HEK293 (cell line): ENCODE measurements around the gene WLS.

Experiments used
- CTCF ChIA-PET: fragments of 350-600 bp; formaldehyde crosslinking; extraction: SDS; loops from one replicate; lab custom pipeline; 2021; ENCODE audit warnings: antibody characterized with exemption; lab: Yijun Ruan, JAX
- POLR2A ChIA-PET: fragments of 300-600 bp; formaldehyde crosslinking; extraction: SDS; loops from one replicate; lab custom pipeline; 2020; ENCODE audit warnings: antibody characterized with exemption, inconsistent platforms; lab: Yijun Ruan, JAX
- H3K27ac ChIP-seq: fragments of 200-500 bp; sonication (Bioruptor generic); 2 replicates; pipeline ENCODE4 v1.5.1; 2014; ENCODE audit warnings: low read depth, low read length, control low read depth, inconsistent platforms; ENCODE audit errors: extremely low read depth
- H3K36me3 ChIP-seq, 2 experiments: fragments of 200-500 bp in 1 of 2; sonication (Bioruptor generic) in 1 of 2; 1 replicate in 1 of 2; 2 replicates in 1 of 2; pipeline ENCODE4 v1.5.1; 2014 to 2017; ENCODE audit warnings: inconsistent platforms in 2 of 2, low read length in 2 of 2; ENCODE audit not compliant: control insufficient read depth in 2 of 2, insufficient read depth in 1 of 2
- H3K4me1 ChIP-seq: fragments of 200-500 bp; sonication (Bioruptor generic); 2 replicates; pipeline ENCODE4 v1.5.1; 2014; ENCODE audit warnings: mild to moderate bottlenecking, low read length, inconsistent platforms; ENCODE audit not compliant: control insufficient read depth, insufficient read depth
- H3K4me3 ChIP-seq: 2 replicates; pipeline ENCODE4 v1.5.1; 2011; ENCODE audit warnings: low read depth, mild to moderate bottlenecking, control low read depth, low read length, moderate library complexity
- H3K9me3 ChIP-seq: fragments of 200-500 bp; sonication (Bioruptor generic); 2 replicates; pipeline ENCODE4 v1.5.1; 2014; ENCODE audit warnings: low read depth, low read length, inconsistent platforms; ENCODE audit not compliant: control insufficient read depth, insufficient read depth
- KLF8 ChIP-seq: fragments of 450-650 bp; formaldehyde crosslinking; IDR thresholded peaks from 2 replicates; pipeline ENCODE4 v1.5.1; 2016; ENCODE audit warnings: missing biosample characterization, missing genetic modification characterization
- MEIS1 ChIP-seq: sonication (generic); formaldehyde crosslinking; IDR thresholded peaks from 2 replicates; pipeline ENCODE4 v1.8.1; 2022; ENCODE audit warnings: missing genetic modification reagents, mild to moderate bottlenecking, borderline replicate concordance
- PRDM1 ChIP-seq: fragments of 450-650 bp; formaldehyde crosslinking; IDR thresholded peaks from 2 replicates; pipeline ENCODE4; 2016; ENCODE audit warnings: missing biosample characterization, missing genetic modification characterization
- TCF7L2 ChIP-seq: IDR thresholded peaks from 2 replicates; pipeline ENCODE4 v1.6.1; 2011; ENCODE audit warnings: low read depth, mild to moderate bottlenecking, inconsistent platforms, low read length, moderate library complexity, borderline replicate concordance
- ZIC2 ChIP-seq: fragments of 450-650 bp; formaldehyde crosslinking; IDR thresholded peaks from 2 replicates; pipeline ENCODE4 v1.5.1; 2016; ENCODE audit warnings: missing biosample characterization, missing genetic modification characterization
- ZNF132 ChIP-seq: fragments of 450-650 bp; formaldehyde crosslinking; IDR thresholded peaks from 2 replicates; pipeline ENCODE4 v1.5.1; 2017; ENCODE audit warnings: missing biosample characterization, missing genetic modification characterization, borderline replicate concordance
- ZNF175 ChIP-seq: fragments of 450-650 bp; formaldehyde crosslinking; IDR thresholded peaks from 2 replicates; pipeline ENCODE4 v1.5.1; 2016; ENCODE audit warnings: missing biosample characterization, missing genetic modification characterization
- ZNF596 ChIP-seq: fragments of 450-650 bp; IDR thresholded peaks from 2 replicates; pipeline ENCODE4 v1.5.0; 2018; ENCODE audit warnings: missing biosample characterization, mild to moderate bottlenecking, missing genetic modification characterization, moderate library complexity
- ZNF701 ChIP-seq: fragments of 450-650 bp; formaldehyde crosslinking; IDR thresholded peaks from 2 replicates; pipeline ENCODE4 v1.5.1; 2016; ENCODE audit warnings: missing biosample characterization, missing genetic modification characterization
- ZNF747 ChIP-seq: fragments of 450-650 bp; formaldehyde crosslinking; IDR thresholded peaks from 2 replicates; pipeline ENCODE4 v1.5.1; 2016; ENCODE audit warnings: missing biosample characterization, missing genetic modification characterization
- ZNF837 ChIP-seq: fragments of 450-650 bp; formaldehyde crosslinking; IDR thresholded peaks from 2 replicates; pipeline ENCODE4 v1.5.1; 2016; ENCODE audit warnings: missing biosample characterization, missing genetic modification characterization
- ZNF843 ChIP-seq: fragments of 450-650 bp; formaldehyde crosslinking; IDR thresholded peaks from 2 replicates; pipeline ENCODE4 v1.5.1; 2016; ENCODE audit warnings: missing biosample characterization, missing genetic modification characterization
- TF ChIP-seq, protein P1 (sequence below): fragments of 450-650 bp; formaldehyde crosslinking; conservative IDR thresholded peaks from 2 replicates; pipeline ENCODE4 v1.5.1; 2016; ENCODE audit warnings: low read depth, missing biosample characterization, missing genetic modification characterization
- TF ChIP-seq, protein P2 (sequence below): fragments of 450-650 bp; IDR thresholded peaks from 2 replicates; pipeline ENCODE4 v1.5.1; 2018; ENCODE audit warnings: missing biosample characterization, missing genetic modification characterization
- TF ChIP-seq, protein P3 (sequence below): fragments of 450-650 bp; formaldehyde crosslinking; IDR thresholded peaks from 2 replicates; pipeline ENCODE4 v1.5.1; 2017; ENCODE audit warnings: missing biosample characterization, missing genetic modification characterization
- TF ChIP-seq, protein P4 (sequence below): fragments of 450-650 bp; formaldehyde crosslinking; IDR thresholded peaks from 2 replicates; pipeline ENCODE4 v1.5.1; 2016; ENCODE audit warnings: missing biosample characterization, missing genetic modification characterization, borderline replicate concordance

The WLS gene

DNA sequence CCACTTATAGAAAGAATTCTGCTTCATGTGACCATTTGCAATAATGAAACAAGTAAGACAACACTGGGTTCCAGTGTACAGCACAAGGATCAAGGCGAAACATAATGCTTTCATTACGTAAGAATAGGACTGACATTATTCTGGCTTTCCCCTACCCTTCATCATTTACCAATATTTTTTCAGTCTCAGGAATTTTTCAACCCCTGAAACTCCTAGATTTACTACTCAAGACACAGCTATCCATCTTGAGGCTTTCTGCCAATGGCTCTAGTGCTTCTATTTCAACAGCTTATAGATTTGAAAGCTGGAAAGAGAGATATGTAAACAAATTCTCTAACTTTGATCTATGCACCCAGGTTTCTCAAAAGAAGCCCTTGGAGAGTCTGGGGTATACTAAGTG lies 48.4 kb downstream of the WLS start:
- TF ChIP-seq, protein P1, sequence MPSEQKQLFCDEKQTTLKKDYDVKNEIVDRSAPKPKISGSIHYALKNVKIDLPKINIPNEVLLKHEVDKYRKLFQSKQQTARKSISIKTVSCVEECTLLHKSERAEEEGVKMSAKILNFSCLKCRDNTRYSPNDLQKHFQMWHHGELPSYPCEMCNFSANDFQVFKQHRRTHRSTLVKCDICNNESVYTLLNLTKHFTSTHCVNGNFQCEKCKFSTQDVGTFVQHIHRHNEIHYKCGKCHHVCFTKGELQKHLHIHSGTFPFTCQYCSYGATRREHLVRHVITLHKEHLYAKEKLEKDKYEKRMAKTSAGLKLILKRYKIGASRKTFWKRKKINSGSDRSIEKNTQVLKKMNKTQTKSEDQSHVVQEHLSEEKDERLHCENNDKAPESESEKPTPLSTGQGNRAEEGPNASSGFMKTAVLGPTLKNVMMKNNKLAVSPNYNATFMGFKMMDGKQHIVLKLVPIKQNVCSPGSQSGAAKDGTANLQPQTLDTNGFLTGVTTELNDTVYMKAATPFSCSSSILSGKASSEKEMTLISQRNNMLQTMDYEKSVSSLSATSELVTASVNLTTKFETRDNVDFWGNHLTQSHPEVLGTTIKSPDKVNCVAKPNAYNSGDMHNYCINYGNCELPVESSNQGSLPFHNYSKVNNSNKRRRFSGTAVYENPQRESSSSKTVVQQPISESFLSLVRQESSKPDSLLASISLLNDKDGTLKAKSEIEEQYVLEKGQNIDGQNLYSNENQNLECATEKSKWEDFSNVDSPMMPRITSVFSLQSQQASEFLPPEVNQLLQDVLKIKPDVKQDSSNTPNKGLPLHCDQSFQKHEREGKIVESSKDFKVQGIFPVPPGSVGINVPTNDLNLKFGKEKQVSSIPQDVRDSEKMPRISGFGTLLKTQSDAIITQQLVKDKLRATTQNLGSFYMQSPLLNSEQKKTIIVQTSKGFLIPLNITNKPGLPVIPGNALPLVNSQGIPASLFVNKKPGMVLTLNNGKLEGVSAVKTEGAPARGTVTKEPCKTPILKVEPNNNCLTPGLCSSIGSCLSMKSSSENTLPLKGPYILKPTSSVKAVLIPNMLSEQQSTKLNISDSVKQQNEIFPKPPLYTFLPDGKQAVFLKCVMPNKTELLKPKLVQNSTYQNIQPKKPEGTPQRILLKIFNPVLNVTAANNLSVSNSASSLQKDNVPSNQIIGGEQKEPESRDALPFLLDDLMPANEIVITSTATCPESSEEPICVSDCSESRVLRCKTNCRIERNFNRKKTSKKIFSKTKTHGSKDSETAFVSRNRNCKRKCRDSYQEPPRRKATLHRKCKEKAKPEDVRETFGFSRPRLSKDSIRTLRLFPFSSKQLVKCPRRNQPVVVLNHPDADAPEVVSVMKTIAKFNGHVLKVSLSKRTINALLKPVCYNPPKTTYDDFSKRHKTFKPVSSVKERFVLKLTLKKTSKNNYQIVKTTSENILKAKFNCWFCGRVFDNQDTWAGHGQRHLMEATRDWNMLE: no peak
- TF ChIP-seq ZIC2 (tag by site-specific recombination) (no peak), ZNF132 (tag by site-specific recombination) (no peak), ZNF843 (tag by site-specific recombination) (no peak), TCF7L2 (no peak), ZNF175 (tag by site-specific recombination) (no peak), ZNF837 (tag by site-specific recombination) (no peak), ZNF596 (tag by site-specific recombination) (no peak), MEIS1 (CRISPR knock-in tag) (no peak), ZNF747 (tag by site-specific recombination) (no peak), PRDM1 (tag by site-specific recombination) (no peak), ZNF701 (tag by site-specific recombination) (no peak), KLF8 (tag by site-specific recombination) (no peak)
- TF ChIP-seq, protein P2, sequence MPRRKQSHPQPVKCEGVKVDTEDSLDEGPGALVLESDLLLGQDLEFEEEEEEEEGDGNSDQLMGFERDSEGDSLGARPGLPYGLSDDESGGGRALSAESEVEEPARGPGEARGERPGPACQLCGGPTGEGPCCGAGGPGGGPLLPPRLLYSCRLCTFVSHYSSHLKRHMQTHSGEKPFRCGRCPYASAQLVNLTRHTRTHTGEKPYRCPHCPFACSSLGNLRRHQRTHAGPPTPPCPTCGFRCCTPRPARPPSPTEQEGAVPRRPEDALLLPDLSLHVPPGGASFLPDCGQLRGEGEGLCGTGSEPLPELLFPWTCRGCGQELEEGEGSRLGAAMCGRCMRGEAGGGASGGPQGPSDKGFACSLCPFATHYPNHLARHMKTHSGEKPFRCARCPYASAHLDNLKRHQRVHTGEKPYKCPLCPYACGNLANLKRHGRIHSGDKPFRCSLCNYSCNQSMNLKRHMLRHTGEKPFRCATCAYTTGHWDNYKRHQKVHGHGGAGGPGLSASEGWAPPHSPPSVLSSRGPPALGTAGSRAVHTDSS (tag by site-specific recombination): no peak
- TF ChIP-seq, protein P3, sequence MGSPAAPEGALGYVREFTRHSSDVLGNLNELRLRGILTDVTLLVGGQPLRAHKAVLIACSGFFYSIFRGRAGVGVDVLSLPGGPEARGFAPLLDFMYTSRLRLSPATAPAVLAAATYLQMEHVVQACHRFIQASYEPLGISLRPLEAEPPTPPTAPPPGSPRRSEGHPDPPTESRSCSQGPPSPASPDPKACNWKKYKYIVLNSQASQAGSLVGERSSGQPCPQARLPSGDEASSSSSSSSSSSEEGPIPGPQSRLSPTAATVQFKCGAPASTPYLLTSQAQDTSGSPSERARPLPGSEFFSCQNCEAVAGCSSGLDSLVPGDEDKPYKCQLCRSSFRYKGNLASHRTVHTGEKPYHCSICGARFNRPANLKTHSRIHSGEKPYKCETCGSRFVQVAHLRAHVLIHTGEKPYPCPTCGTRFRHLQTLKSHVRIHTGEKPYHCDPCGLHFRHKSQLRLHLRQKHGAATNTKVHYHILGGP (tag by site-specific recombination): no peak
- TF ChIP-seq, protein P4, sequence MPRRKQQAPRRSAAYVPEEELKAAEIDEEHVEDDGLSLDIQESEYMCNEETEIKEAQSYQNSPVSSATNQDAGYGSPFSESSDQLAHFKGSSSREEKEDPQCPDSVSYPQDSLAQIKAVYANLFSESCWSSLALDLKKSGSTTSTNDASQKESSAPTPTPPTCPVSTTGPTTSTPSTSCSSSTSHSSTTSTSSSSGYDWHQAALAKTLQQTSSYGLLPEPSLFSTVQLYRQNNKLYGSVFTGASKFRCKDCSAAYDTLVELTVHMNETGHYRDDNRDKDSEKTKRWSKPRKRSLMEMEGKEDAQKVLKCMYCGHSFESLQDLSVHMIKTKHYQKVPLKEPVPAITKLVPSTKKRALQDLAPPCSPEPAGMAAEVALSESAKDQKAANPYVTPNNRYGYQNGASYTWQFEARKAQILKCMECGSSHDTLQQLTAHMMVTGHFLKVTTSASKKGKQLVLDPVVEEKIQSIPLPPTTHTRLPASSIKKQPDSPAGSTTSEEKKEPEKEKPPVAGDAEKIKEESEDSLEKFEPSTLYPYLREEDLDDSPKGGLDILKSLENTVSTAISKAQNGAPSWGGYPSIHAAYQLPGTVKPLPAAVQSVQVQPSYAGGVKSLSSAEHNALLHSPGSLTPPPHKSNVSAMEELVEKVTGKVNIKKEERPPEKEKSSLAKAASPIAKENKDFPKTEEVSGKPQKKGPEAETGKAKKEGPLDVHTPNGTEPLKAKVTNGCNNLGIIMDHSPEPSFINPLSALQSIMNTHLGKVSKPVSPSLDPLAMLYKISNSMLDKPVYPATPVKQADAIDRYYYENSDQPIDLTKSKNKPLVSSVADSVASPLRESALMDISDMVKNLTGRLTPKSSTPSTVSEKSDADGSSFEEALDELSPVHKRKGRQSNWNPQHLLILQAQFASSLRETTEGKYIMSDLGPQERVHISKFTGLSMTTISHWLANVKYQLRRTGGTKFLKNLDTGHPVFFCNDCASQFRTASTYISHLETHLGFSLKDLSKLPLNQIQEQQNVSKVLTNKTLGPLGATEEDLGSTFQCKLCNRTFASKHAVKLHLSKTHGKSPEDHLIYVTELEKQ (tag by site-specific recombination): no peak
- TF ChIP-seq, all 188 proteins: peak for 0
- no peak overlapping the region for H3K27ac ChIP-seq
- ChIA-PET POLR2A (no interaction called here), CTCF (no interaction called here)
- no peaks in the 10 kb centered on the region for H3K9me3 ChIP-seq
- H3K4me3 ChIP-seq: no peak overlapping the region
- H3K36me3 ChIP-seq: peaks cover 0 to 28% of the 10 kb centered on the region in 2 experiments; a peak in 2 of 3 replicates
- H3K4me1 ChIP-seq: no peaks in the 10 kb centered on the region
